Measurements from ENCODE around the gene SYNPO.

The SYNPO gene, protein sequence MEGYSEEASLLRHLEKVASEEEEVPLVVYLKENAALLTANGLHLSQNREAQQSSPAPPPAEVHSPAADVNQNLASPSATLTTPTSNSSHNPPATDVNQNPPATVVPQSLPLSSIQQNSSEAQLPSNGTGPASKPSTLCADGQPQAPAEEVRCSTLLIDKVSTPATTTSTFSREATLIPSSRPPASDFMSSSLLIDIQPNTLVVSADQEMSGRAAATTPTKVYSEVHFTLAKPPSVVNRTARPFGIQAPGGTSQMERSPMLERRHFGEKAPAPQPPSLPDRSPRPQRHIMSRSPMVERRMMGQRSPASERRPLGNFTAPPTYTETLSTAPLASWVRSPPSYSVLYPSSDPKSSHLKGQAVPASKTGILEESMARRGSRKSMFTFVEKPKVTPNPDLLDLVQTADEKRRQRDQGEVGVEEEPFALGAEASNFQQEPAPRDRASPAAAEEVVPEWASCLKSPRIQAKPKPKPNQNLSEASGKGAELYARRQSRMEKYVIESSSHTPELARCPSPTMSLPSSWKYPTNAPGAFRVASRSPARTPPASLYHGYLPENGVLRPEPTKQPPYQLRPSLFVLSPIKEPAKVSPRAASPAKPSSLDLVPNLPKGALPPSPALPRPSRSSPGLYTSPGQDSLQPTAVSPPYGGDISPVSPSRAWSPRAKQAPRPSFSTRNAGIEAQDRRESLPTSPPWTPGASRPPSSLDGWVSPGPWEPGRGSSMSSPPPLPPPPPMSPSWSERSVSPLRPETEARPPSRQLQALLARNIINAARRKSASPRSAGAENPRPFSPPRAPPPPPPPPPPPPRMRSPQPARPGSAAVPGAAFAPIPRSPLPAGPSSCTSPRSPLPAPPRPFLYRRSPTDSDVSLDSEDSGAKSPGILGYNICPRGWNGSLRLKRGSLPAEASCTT

DNA sequence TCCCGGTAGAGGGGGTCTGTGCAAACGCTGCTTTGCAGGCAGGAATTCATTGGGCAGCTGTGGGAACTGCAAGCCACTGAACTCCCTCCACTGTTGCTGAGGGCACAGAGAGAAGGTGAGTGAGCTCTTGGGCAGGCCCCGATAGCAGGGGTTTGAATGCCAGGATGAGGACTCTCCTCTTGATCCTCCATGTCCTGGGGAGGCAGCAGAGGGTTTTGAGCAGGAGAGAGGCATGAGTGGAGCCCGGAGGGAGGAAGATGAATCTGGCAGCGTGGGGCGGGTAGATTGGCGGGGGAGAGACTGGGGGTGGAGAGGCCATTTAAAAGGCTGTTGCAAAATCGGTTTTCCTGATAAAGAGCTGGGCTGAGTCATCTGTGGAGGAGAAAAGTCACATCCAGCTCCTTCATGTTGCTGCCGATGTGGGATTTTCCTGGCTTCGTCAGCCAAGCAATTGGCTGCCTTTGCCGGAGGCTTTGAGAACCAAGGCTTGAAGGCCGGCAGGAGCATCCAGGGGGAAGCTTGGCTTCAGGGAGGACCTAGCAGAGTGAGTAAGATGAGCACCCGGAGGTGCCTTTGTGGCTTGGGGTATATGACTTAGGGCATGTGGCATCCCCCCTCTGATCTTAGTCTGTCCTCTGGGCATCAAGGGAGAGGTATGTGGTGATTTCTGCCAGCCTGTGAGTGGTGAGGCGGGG lies at the start of gene SYNPO:
Gene SYNPO (plus strand): TSS at position 350 of the 695 bp plus-strand sequence. CDS start 7,616 bp downstream, outside the sequence.
- no peak for DNase-seq (ENCODE audit: low read depth in 2 of 2)

DNA sequence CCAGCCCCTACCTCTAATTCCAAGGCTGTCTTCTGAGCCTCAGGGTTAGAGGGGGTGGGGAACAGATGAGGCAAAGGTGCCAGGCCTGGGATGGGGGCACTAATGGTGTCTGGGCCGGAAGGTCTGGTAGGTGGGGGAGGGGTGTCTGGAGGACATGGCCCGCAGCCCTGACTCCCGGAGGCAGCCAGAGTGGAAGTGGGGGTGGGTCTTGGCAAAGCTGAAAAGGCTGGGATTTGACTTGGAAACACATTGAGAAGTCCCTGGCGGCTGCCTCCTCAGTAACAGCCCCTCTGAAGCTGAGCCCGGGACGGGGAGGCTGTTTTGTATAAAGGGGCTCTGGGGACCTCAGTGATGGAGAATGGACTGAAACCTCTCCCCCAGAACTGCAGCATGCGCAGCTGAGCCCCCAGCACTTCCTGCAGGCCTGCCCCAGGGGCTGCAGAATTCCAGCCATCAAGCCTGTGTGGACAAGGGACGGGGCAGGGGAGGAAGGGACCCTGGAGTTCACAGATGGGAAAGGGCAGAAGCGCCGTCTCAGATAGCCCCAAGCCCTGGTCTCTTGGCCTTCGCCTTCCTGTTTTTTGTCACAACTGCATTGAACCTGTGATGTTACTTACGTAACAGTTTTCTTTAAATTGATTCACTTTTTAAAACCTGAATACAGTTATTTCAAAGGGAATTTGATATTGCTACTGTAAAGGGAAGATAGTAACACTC lies 49.3 kb upstream of the SYNPO start:
- DNase-seq (ENCODE audit: low read depth in 2 of 2), result no peak

DNA sequence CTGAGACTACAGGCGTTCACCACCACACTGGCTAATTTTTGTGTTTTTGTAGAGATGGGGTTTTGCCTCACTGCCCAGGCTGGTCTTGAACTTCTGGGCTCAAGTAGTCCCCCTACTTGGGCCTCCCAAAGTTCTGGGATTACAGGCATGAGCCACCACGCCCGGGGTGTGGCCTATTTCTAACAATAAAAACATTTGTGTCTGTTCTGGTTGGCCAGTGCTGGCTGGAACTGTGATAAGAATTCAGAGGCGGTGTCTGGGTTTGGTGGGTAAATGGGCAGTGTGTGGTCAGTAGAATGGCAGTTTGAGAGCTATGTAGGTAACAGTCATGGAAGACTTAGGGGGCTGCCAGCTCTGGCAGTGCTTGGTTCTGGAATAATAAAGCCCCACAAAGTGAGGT lies 46.9 kb upstream of the SYNPO start:
- no peak for DNase-seq (ENCODE audit: low read depth in 2 of 2)

- DNase-seq (ENCODE audit: low read depth in 2 of 2), result no peak
Observed at GRCh38 chr5:150593996-150594395, 46.5 kb upstream of the SYNPO start.

GRCh38 chr5:150595466-150596031 lies 44.9 kb upstream of the SYNPO start:
- no peak for DNase-seq (ENCODE audit: low read depth in 2 of 2)

DNA sequence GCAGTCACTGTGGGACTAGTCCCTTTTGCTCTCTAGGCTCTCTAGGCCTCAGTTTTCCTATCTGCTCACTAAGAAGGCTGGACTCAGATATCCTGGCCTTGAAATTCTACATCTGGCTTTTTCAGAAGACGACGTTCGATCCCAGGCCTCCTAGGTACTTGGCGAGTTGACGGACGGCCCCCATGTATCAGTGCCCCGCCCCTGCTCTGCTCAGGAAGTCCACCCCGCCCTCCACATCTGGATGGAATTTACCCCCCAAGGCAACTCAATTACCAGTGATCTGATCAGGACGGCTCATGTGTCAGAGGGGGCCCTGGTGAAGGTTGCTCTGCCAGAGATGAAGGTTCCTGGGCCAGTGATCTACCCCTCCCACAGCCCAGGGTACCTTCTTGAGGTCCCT lies 44.1 kb upstream of the SYNPO start:
- DNase-seq (ENCODE audit: low read depth in 2 of 2), result no peak

GRCh38 chr5:150596826-150597225 lies 43.6 kb upstream of the SYNPO start:
- DNase-seq (ENCODE audit: low read depth in 2 of 2), result no peak

DNA sequence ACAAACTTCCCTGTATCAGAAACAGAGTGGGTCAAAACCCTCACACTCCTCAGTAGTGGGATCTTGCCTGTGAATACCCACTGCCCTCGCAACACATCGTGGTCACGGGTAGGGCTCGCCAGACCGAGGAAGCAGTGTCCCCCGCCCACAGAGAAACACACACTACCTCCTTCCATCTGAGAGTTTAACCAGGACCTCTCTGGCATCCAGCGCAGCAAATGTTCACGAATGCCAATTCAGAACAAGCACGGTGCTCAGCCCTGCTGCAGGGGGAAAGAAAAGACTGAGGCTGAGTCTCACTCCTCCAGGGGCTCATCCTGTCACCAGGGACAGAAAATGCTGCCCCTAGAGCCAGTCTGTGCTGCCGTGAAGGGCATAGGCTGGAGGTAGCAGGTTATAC lies 42.5 kb upstream of the SYNPO start:
- no peak for DNase-seq (ENCODE audit: low read depth in 2 of 2)

DNA sequence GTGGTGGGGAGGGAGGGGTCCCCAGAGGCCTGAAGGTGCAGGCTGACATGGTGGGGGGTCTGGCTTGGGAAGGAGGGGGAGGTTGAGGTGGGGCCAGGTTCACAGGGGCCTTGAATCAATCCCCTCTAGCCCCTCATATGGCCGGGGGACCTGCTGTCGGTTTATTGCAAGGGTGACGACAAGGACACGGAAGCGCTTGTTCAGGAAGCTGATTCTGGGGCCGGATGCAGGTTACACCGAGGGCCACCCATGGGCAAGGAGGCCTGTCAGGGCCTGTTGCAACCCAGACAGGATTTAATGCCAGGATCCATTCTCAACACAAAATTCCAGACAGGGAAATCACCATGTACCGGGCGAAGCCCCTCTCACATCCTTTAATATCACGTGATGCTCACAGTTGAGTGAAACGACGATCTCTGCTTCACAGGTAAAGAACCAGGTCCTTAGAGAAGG lies 41.6 kb upstream of the SYNPO start:
- no peak for DNase-seq (ENCODE audit: low read depth in 2 of 2)

- DNase-seq (ENCODE audit: low read depth in 2 of 2), result no peak
Observed at GRCh38 chr5:150599281-150599680, 41.2 kb upstream of the SYNPO start.

DNA sequence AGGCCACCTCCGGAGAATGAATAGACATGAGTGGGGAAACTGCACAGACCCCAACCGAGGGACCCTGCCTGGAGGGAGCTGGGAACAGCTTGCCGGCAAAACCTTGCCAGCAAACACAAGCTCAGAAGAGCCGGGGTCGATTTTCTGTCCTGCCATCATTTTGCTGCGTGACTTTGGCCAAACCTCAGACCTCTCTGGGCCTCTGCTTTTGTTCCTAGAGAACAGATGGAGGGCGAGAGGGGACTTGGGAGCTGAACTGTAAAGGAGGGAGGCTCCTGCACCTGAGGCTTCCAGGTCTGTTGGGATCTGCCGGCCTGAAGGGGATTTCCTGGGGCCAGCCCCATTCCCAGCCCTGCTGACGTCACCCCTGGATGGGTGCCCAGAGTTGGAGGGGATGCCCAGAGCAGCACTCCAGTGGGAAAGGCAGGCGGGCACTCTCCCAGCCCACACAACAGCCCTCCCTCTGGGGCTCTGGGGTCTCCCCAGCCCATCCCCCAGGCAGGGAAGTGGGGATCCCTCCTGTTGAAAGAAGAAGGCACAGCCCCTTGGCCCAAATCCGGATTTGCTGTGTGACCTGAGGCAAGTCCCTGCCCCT lies 40.4 kb upstream of the SYNPO start:
- DNase-seq (ENCODE audit: low read depth in 2 of 2), result no peak

GRCh38 chr5:150600616-150601490 lies 39.6 kb upstream of the SYNPO start:
- no peak for DNase-seq (ENCODE audit: low read depth in 2 of 2)

DNA sequence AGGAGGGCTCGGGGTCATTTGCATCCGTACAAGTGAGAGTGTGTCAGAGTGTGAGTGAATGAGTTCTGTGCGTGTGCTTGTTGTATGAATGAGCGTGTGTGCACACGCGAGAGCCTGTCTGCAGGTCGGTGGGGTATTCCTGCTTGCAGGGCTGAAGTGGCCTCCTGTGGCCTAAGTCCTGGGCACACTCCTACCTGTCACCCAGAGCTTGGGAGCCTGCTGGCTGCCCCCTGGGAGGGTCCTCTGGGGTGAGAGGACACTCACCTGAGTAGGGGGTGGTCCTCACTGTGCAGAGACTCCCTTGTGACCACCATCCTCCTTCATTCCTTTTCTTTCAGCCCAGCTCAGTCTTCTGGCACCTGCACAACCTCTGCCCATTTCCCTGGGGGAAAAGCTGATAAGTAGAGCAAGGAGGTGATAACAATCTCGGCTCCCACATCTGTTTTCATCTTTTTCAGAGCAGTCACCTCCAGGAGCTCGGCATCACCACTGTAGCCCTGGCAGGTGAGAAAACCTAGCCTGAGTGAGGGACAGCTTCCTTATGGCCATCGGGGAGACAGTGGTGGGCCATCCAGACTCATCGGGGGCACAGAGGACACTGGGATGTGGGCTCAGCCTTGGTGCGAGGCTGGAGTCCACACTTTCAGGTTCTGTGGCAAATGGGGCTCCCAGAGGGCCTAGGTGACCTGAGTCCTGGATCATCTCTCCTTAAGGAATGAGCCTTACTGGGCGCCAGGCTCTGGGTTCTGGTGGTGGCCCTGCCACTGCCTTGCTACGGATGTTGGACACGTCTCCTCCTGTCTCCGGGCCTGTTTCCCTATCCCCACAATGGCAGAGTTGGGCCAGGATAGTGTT lies 38.7 kb upstream of the SYNPO start:
- no peak for DNase-seq (ENCODE audit: low read depth in 2 of 2)

GRCh38 chr5:150603052-150603451 lies 37.4 kb upstream of the SYNPO start:
- no peak for DNase-seq (ENCODE audit: low read depth in 2 of 2)

DNA sequence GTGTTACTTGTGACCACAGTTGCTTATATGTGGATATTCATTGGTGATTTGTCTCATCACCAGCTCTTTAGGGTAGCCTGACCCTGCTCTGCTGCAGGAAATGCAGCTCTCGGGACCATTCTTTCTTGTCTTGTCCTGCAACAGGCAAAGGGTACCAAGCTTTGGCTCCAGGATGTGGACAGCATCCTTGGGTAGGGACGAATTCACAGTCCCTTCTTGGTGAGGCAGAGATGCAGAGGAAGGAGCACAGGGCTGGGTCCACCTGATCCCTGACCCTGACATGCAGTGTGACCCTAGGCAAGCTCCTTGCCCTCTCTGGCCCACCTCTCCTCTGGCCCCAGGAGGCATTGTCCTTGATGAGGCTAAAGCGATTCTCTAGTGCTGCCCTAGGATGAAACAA lies 37.0 kb upstream of the SYNPO start:
- no peak for DNase-seq (ENCODE audit: low read depth in 2 of 2)

DNA sequence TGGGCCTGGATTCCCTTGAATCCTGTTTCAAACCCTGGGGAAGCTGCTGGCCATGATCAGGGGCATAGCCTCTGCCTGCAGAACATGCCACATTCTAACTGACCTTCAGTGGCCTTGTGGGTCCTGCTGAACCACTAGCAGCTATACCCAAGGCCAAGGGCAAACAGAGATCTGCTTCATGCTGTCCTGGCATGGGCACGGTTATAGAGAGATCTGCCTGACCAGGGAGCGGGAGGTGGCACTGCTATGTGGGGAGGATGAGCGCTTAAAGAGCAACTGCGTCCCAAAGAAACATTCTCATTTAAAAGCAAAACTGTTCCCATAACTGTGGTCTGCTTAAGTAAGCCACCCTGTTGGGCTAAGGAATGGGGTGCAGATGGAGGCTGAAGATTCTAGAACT lies 36.5 kb upstream of the SYNPO start:
- no peak for DNase-seq (ENCODE audit: low read depth in 2 of 2)

DNA sequence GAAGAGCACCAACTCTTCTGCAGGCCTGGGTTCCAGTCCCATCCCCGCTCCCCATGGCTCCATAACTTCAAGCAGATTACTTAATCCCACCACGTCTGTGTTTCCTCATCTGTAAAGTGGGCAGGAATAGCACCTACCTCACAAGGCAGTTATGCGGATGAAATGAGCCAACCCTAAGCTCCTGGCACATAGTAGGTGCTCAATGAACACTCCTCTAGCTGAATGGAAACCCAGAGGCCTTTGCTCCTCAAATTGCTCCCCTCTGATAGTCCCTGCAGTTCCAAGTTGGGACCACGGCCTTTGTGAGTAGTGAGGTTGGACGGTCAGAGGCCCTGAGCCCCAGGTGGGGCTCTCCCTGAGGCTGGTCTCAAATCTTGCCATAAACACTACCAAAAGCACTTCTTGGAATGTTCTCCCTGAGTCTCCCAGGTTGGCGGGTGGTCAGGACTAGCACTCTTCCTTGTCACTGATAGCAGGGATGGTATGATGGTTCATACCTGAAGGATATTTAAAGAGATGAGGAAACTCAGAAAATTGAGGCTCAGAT lies 35.5 kb upstream of the SYNPO start:
- DNase-seq (ENCODE audit: low read depth in 2 of 2), result no peak

DNA sequence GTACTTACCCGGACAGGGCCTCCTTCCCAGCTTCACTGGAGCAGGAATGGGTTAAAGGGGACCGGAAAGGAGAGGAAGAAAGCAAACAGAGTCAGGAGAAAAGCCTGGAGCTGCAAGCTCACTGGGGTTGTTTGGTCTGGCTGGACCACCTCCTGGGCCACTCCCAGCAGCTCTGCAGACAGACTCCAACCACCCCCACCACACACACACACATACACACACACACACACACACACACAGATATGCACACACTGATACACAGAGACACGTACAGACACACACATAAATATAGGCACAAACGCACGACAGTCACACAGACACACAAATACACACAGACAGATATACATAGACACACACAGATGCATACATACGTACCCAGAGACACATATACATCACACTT lies 34.9 kb upstream of the SYNPO start:
- no peak for DNase-seq (ENCODE audit: low read depth in 2 of 2)

- no peak for DNase-seq (ENCODE audit: low read depth in 2 of 2)
Observed at GRCh38 chr5:150606476-150606875, 34.0 kb upstream of the SYNPO start.

All from stimulated activated CD4-positive, alpha-beta T cell treated with anti-CD3 and anti-CD28 coated beads, Interleukin-12 subunit alpha, Interleukin-12 subunit beta, amount 100 ng/mL, for 24 hours (primary cell).